ENCODE measurements around the gene CD200R1. TPM values are rescaled to one million over a fixed set of nuclear protein-coding genes. Genes with fewer than 3 reads are reported as not detected.

The CD200R1 gene
- total and polyA plus RNA-seq, 2 of the 4 experiments (the other 2 are of a cell fraction), result under 0.01 to 0.05 TPM

DNA sequence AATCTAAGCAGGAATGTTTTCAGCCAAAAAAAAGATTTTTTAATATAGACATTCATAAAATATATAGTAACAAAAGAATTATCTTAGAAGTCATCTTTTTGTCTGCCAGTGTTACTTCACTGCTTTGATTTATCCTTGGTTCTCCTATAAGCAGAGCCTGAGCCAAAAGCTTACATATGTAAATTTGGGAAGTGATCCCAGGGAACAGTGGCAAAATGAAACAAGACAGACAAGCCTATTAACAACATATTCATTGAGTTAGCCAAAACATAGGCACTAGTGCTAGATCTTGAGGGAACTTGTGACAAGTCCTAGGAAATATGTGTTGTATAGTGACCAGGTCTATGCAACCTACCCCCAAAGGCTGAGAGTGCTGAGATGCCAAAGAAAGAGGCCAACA is 27.1 kb upstream of the CD200R1 start:
- no peak overlapping the region for H3K4ac ChIP-seq (ENCODE audit: low read depth, low read length)
- in situ Hi-C loops (cut with MboI; ENCODE audit: low sequenced_read_pairs), result no loop called here
- H3K27me3 ChIP-seq (ENCODE audit: control insufficient read depth, insufficient read depth, low read length), result no peaks in the 10 kb centered on the region
- no peak overlapping the region for H3K23ac ChIP-seq (ENCODE audit: low read depth, low read length)
- no peak overlapping the region for H3K56ac ChIP-seq (ENCODE audit: extremely low read depth, insufficient read depth, low read length)
- no peak overlapping the region for H2AK9ac ChIP-seq (replicated peaks; ENCODE audit: low read depth, low read length, poor library complexity)
- no peaks in the 10 kb centered on the region; the same call in 1 of the 2 replicates for H3K4me1 ChIP-seq (ENCODE audit: control insufficient read depth, insufficient read depth, low read length)
- no peak overlapping the region for H2BK120ac ChIP-seq (ENCODE audit: low read depth, low read length)
- H3K79me1 ChIP-seq (ENCODE audit: low read depth in 1 of 2, low read length in 2 of 2), result peaks cover 12 to 19% of the 10 kb centered on the region in 2 experiments; a peak in 2 of 4 replicates
- no peak overlapping the region for H3K4me3 ChIP-seq (ENCODE audit: insufficient read depth, low read depth, low read length)
- POLR2A ChIA-PET (ENCODE audit: unreplicated experiment), result no interaction called here
- CTCF ChIA-PET, result interaction anchor here (0.6 kb wide), 1 partner anchor 788 kb away, joined by 6 read pairs; no protein-coding TSS in a partner anchor
- no peaks in the 10 kb centered on the region for H4K20me1 ChIP-seq (ENCODE audit: insufficient read depth, low read length)
- H3K4me2 ChIP-seq (ENCODE audit: low read depth, low read length), result no peak overlapping the region
- ATAC-seq (ENCODE audit: low read depth) (peak; percentile 21), DNase-seq (no peak)
- BruUV-seq (replicated peaks), result no TSS peak
- H2AFZ ChIP-seq (replicated peaks; ENCODE audit: low read length, poor library complexity), result no peak overlapping the region
- no peak overlapping the region for H4K8ac ChIP-seq (ENCODE audit: low read depth in 2 of 2, low read length in 2 of 2)
- no peak overlapping the region for H2AK5ac ChIP-seq (ENCODE audit: low read depth, low read length)
- TF ChIP-seq, protein P1, sequence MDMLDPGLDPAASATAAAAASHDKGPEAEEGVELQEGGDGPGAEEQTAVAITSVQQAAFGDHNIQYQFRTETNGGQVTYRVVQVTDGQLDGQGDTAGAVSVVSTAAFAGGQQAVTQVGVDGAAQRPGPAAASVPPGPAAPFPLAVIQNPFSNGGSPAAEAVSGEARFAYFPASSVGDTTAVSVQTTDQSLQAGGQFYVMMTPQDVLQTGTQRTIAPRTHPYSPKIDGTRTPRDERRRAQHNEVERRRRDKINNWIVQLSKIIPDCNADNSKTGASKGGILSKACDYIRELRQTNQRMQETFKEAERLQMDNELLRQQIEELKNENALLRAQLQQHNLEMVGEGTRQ (IDR thresholded peaks at IDR 0.05; ENCODE audit: low read depth, low read length), result no peak
- TF ChIP-seq MAFK (IDR thresholded peaks at IDR 0.05; ENCODE audit: low read depth, low read length) (no peak), FOS (IDR thresholded peaks at IDR 0.05; ENCODE audit: low read depth, low read length) (no peak), RFX5 (IDR thresholded peaks at IDR 0.05; ENCODE audit: low read depth, low read length) (no peak), BHLHE40 (IDR thresholded peaks at IDR 0.05; ENCODE audit: low read depth, low read length) (no peak), NFE2L2 (IDR thresholded peaks at IDR 0.05; ENCODE audit: low read depth, low read length) (no peak), SMC3 (IDR thresholded peaks at IDR 0.05; ENCODE audit: low read depth, low read length) (no peak), MXI1 (IDR thresholded peaks at IDR 0.05; ENCODE audit: borderline replicate concordance, low read depth, low read length) (no peak), RAD21 (IDR thresholded peaks at IDR 0.05; ENCODE audit: low read length) (no peak), POLR2A (IDR thresholded peaks at IDR 0.05; ENCODE audit: low read depth, low read length) (no peak), CHD1 (IDR thresholded peaks at IDR 0.05; ENCODE audit: low read depth, low read length) (no peak), RCOR1 (IDR thresholded peaks at IDR 0.05; ENCODE audit: insufficient replicate concordance, low read length) (no peak)
- TF ChIP-seq, protein P2, sequence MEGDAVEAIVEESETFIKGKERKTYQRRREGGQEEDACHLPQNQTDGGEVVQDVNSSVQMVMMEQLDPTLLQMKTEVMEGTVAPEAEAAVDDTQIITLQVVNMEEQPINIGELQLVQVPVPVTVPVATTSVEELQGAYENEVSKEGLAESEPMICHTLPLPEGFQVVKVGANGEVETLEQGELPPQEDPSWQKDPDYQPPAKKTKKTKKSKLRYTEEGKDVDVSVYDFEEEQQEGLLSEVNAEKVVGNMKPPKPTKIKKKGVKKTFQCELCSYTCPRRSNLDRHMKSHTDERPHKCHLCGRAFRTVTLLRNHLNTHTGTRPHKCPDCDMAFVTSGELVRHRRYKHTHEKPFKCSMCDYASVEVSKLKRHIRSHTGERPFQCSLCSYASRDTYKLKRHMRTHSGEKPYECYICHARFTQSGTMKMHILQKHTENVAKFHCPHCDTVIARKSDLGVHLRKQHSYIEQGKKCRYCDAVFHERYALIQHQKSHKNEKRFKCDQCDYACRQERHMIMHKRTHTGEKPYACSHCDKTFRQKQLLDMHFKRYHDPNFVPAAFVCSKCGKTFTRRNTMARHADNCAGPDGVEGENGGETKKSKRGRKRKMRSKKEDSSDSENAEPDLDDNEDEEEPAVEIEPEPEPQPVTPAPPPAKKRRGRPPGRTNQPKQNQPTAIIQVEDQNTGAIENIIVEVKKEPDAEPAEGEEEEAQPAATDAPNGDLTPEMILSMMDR (conservative IDR thresholded peaks at IDR 0.05; ENCODE audit: low read depth, low read length), result no peak
- H4K5ac ChIP-seq (ENCODE audit: low read depth, low read length), result no peak overlapping the region
- no peak overlapping the region for H2BK15ac ChIP-seq (ENCODE audit: low read depth, low read length)
- H2BK5ac ChIP-seq (ENCODE audit: low read depth, low read length, poor library complexity, severe bottlenecking), result no peak overlapping the region
- intact Hi-C loops (cut with micrococcal nuclease), result no loop called here
- no peak overlapping the region for H3K27ac ChIP-seq (ENCODE audit: insufficient read depth, low read length)
- no peak overlapping the region for H3K14ac ChIP-seq (replicated peaks; ENCODE audit: low read depth, low read length)
- no peak overlapping the region for H4K91ac ChIP-seq (ENCODE audit: insufficient read depth, low read depth, low read length)
- no peaks in the 10 kb centered on the region for H3K9me3 ChIP-seq (ENCODE audit: control insufficient read depth, insufficient read depth, low read length)
- peaks cover 30% of the 10 kb centered on the region for H3K36me3 ChIP-seq (ENCODE audit: control insufficient read depth, insufficient read depth, low read length)
- 0 out of 2 replicates have a peak, but pooled peaks cover 4% of the 10 kb centered on the region for H3K9me1 ChIP-seq (ENCODE audit: insufficient read depth, low read length)
- H2BK20ac ChIP-seq (ENCODE audit: low read depth, low read length), result no peak overlapping the region
- no peak overlapping the region for H3K9ac ChIP-seq (ENCODE audit: low read depth, low read length)
- no peak overlapping the region for H3K18ac ChIP-seq (ENCODE audit: low read depth, low read length)
- dilution Hi-C loops (cut with HindIII; ENCODE audit: low sequenced_read_pairs, unreplicated experiment), result no loop called here
